ENCODE data around the gene DYNC1H1. TPM values are rescaled to one million over a fixed set of nuclear protein-coding genes. Genes with fewer than 3 reads are reported as not detected.
"Not testable (repeated sequence)": the region's sequence is repeated elsewhere in the genome, so short reads cannot be mapped to it uniquely, and the experiment has no call there.

DYNC1H1 gene
- total and polyA plus RNA-seq, 5 donors: 188 to 411 (median 288) TPM

DNA sequence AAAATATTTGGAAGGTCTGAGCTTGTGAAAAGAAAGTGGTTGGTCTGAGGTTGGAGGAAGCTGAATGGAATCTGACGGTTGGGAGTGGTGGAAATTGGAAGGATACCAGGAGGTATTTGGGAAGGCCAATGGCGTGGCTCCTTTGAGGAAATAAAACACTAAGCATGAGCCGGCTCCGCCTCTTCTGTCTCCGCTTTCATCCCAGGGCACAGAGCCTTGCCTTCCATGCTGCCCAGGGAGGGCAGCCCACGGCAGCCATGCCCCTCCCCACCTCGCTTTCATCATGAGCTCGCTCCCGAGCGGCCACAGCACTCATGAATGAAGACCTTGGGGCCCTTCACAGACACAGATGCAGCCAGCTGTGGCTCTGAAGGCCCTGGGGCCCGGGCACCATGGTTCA, 86.3 kb downstream of the DYNC1H1 start:
- Histone ChIP-seq H3K27ac (ENCODE audit: low read length) (no peak overlapping the region), H3K4me1 (ENCODE audit: control insufficient read depth, insufficient read depth, low read length) (no peaks in the 10 kb centered on the region), H3K9me3 (ENCODE audit: control insufficient read depth, low read length) (no peaks in the 10 kb centered on the region), H3K4me3 (ENCODE audit: low read length) (no peak overlapping the region), H3K27me3 (ENCODE audit: control insufficient read depth, insufficient read depth) (no peaks in the 10 kb centered on the region)
- no peak for DNase-seq
- no peak for ATAC-seq
- intact Hi-C loops (cut with DNase I): no loop called here
- 62% methylated on average over 11 of the region's 11 CpGs for WGBS

DNA sequence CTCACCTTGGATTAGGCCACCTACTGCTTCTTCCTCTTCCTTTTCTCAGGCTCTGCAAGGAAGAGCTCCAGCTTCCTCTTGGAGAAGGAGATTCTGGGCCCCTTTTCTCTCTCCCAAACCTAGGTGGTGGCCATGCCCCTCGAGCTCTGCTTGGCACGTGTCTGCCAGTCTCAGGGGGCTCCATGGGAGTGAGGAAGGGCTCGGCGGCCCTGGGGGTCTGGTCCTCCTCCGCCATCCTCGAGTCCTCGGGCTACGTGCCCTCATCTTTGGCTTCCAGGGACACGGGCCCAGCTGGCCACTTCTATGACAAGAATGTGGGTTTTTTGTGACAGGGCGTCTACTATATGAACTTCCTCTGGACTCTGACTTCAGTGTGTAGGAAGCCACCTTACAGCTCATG, 88.1 kb downstream of the DYNC1H1 start:
- intact Hi-C loops (cut with DNase I): no loop called here
- DNase-seq (no peak), ATAC-seq (no peak)
- Histone ChIP-seq H3K9me3 (ENCODE audit: control insufficient read depth, low read length) (no peaks in the 10 kb centered on the region), H3K27me3 (ENCODE audit: control insufficient read depth, insufficient read depth) (no peaks in the 10 kb centered on the region), H3K27ac (ENCODE audit: low read length) (no peak overlapping the region), H3K4me1 (ENCODE audit: control insufficient read depth, insufficient read depth, low read length) (no peaks in the 10 kb centered on the region), H3K4me3 (ENCODE audit: low read length) (no peak overlapping the region)
- WGBS: 86% methylated on average over 10 of the region's 10 CpGs

DNA sequence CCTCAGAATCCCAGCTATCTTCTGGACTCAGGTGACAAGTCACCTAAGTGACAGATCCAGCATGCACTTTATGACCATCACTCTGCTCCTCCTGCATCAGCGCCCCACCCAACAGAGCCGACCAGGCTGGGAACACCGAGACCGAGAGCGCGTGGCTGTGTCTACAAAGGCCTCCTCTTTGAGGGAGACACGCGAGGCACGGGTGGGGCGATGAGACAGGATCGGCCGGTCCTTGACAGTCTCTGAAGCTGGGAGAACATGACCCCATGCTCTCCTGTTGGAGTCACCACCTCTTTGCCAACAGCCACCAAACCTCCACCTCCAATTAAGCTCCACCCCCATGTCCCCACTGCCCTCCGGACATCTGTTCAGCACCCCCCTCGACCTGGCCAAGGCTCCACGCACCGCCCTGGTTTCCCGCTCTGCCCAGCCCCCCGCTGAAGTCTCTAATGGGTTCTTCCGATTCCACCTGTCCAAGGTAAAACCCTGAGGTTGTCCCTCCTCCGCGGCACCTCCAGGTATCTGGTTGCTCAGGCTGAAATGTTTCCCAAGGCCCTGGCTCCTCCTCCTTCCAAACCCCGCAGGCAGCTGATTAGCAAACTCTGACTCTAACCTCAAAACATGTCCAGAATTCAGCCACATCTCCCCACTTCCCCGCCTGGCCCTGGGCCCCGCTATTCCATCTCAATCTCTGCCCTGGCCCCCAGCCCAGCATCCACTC, 91.0 kb downstream of the DYNC1H1 start:
- Histone ChIP-seq H3K27me3 (ENCODE audit: control insufficient read depth, insufficient read depth) (no peaks in the 10 kb centered on the region), H3K4me1 (ENCODE audit: control insufficient read depth, insufficient read depth, low read length) (no peaks in the 10 kb centered on the region), H3K27ac (ENCODE audit: low read length) (no peak overlapping the region), H3K9me3 (ENCODE audit: control insufficient read depth, low read length) (no peaks in the 10 kb centered on the region), H3K4me3 (ENCODE audit: low read length) (no peak overlapping the region)
- DNase-seq (peak in 1 of 3 donors; percentile 29), ATAC-seq (peak in 1 of 2 donors; percentile 4)
- 83% methylated on average over 24 of the region's 24 CpGs for WGBS
- intact Hi-C loops (cut with DNase I): no loop called here

DNA sequence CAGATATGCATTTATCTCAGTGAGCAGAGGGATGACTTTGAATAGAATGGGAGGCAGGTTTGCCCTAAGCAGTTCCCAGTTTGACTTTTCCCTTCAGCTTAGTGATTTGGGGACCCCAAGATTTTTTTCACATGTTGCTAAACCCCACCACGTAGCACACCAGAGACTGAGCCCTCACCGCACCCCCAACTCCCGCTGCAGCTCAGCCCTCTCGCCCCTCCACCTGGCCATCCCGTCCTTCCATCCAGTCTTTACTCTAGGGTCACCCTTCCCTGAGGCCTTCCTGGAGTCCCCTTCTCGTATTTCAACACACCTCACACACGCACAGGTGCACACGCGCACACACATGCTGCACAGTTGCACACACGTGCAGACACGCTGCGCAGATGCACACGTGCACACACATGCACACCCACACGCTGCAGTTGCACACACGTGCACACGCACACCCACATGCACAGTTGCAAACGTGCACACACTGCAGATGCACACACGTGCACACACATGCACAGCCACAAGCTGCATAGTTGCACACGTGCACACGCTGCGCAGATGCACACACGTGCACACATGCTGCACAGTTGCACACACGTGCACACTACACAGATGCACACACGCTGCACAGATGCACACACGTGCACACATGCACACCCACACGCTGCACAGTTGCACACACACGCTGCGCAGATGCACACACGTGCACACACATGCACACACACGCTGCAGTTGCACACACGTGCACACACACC, 92.5 kb downstream of the DYNC1H1 start:
- no peaks in the 10 kb centered on the region for H3K9me3 ChIP-seq (ENCODE audit: control insufficient read depth, low read length)
- no peaks in the 10 kb centered on the region for H3K4me1 ChIP-seq (ENCODE audit: control insufficient read depth, insufficient read depth, low read length)
- intact Hi-C loops (cut with DNase I): no loop called here
- 89% methylated on average over 31 of the region's 31 CpGs for WGBS
- H3K27me3 ChIP-seq (ENCODE audit: control insufficient read depth, insufficient read depth): no peaks in the 10 kb centered on the region
- no peak overlapping the region for H3K4me3 ChIP-seq (ENCODE audit: low read length)
- DNase-seq (no peak), ATAC-seq (peak in 1 of 2 donors; percentile 29)
- H3K27ac ChIP-seq (ENCODE audit: low read length): no peak overlapping the region

DNA sequence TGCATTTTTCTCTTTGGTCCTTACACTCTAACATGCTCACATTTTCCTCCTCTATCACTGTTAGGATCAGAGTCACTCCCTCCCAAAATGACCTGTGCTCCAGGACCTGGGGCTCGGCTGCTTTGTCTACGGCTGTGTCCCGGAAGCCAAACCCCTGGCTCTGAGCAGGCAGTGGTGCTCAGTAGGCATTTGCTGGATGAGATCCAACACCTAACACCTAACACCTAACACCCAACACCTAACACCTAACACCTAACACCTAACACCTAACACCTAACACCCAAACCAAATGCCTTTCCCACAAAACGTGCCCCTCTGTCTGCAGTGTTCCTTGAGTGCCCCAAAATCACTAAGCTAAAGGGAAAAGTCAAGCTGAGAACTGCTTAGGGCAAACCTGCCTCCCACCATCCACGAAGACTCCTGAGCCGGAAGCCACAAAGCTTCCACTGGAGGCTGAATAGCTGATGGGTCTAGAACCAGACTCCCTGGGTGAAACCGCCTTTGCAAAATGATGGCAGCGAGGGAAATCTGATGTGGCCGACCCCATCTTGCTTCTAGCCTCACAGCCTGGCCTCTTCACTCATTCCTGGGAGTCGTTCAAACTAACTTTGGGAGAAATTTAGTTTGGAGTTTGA, 93.2 kb downstream of the DYNC1H1 start:
- Histone ChIP-seq H3K9me3 (ENCODE audit: control insufficient read depth, low read length) (no peaks in the 10 kb centered on the region), H3K4me1 (ENCODE audit: control insufficient read depth, insufficient read depth, low read length) (no peaks in the 10 kb centered on the region), H3K27me3 (ENCODE audit: control insufficient read depth, insufficient read depth) (no peaks in the 10 kb centered on the region), H3K27ac (ENCODE audit: low read length) (no peak overlapping the region), H3K4me3 (ENCODE audit: low read length) (no peak overlapping the region)
- no peak for DNase-seq
- 46% methylated on average over 10 of the region's 10 CpGs for WGBS
- ATAC-seq: no peak
- intact Hi-C loops (cut with DNase I): no loop called here

DNA sequence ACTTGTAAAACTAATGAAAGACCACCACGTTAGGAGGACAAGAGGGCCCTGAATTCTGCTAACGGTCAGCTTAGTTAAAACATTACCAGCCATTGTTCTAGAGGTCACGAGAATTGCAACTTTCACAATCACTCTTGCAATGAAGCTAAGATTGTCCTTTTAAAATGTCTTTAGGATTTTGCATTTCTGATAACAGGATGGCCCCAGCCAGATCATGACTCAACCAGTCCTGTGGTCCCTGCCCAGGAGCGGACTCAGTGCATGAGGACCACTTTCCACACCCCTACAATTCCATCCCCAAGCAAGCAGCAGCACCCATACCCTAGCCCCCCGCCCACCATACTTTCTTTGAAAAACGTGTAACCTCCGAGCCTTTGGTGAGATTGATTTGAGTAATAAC, 93.8 kb downstream of the DYNC1H1 start:
- no peaks in the 10 kb centered on the region for H3K4me1 ChIP-seq (ENCODE audit: control insufficient read depth, insufficient read depth, low read length)
- DNase-seq (no peak), ATAC-seq (no peak)
- H3K4me3 ChIP-seq (ENCODE audit: low read length): no peak overlapping the region
- H3K27ac ChIP-seq (ENCODE audit: low read length): no peak overlapping the region
- no peaks in the 10 kb centered on the region for H3K27me3 ChIP-seq (ENCODE audit: control insufficient read depth, insufficient read depth)
- no peaks in the 10 kb centered on the region for H3K9me3 ChIP-seq (ENCODE audit: control insufficient read depth, low read length)
- intact Hi-C loops (cut with DNase I): no loop called here
- WGBS: 58% methylated on average over 7 of the region's 7 CpGs

DNA sequence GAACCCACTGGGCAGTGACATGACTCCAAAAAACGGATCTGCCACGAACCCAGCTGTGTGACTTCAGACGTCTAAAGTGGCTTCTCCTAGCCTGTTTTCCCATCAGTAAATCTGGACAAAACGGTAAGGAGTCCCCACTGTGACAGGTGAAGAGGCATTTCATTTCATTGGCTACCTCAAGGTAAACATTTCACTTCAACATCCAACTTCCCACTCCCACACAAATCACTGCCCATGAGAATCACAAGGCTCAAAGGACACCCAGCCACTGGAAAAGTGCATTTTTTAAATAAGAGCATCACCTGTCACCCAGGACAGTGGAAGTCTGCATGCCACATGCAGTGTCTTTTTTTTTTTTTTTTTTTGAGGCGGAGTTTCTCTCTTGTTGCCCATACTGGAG, 94.6 kb downstream of the DYNC1H1 start:
- intact Hi-C loops (cut with DNase I): no loop called here
- H3K4me3 ChIP-seq (ENCODE audit: low read length): no peak overlapping the region
- H3K4me1 ChIP-seq (ENCODE audit: control insufficient read depth, insufficient read depth, low read length): no peaks in the 10 kb centered on the region
- no peak overlapping the region for H3K27ac ChIP-seq (ENCODE audit: low read length)
- no peak for ATAC-seq
- no peaks in the 10 kb centered on the region for H3K9me3 ChIP-seq (ENCODE audit: control insufficient read depth, low read length)
- 65% methylated on average over 5 of the region's 5 CpGs for WGBS
- H3K27me3 ChIP-seq (ENCODE audit: control insufficient read depth, insufficient read depth): no peaks in the 10 kb centered on the region
- DNase-seq: no peak

DNA sequence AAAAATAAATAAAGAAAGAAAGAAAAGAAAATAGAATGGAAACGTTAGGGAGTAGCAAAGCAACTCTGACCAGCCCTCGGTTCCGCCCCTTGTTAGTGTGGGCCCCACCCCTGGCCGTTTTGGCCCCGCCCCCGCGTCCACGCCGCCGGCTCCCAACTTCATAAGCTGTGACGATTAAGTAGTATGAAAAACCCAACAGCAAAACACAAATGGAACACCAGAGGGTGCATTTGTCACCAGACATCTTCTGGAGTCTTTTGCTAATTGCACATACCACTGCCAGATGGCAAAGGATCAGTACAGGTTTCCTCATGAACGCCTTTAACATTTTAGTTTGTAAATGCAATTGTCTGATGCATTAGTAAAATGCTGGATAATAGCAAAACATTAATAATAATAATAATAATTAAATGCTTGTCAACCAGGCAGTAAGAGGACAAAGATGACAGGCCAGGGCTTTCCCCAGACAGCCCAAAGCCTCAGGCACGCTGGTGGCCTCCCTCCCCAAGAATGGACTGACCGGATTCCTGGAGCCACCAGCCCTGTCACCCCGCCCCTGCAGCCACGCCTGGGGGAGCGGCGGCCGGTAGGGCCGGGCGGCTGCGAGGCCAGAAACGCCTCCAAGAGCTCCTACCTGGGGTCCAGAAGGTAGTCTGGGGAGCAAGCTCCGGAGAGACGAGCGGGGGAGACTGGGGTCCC, 98.9 kb downstream of the DYNC1H1 start:
- no peak overlapping the region for H3K27ac ChIP-seq (ENCODE audit: low read length)
- WGBS: 22% methylated on average over 26 of the region's 26 CpGs
- intact Hi-C loops (cut with DNase I): loop anchor here in 2 of 4 donors (2.0 to 5.0 kb wide), 2 partner anchors 34 to 36 kb away; no protein-coding TSS in a partner anchor
- no peaks in the 10 kb centered on the region for H3K4me1 ChIP-seq (ENCODE audit: control insufficient read depth, insufficient read depth, low read length)
- ATAC-seq (peak; percentile 96), DNase-seq (peak; percentile 90 to 96 (median 95))
- H3K27me3 ChIP-seq (ENCODE audit: control insufficient read depth, insufficient read depth): no peaks in the 10 kb centered on the region
- no peaks in the 10 kb centered on the region for H3K9me3 ChIP-seq (ENCODE audit: control insufficient read depth, low read length)
- no peak overlapping the region for H3K4me3 ChIP-seq (ENCODE audit: low read length)

DNA sequence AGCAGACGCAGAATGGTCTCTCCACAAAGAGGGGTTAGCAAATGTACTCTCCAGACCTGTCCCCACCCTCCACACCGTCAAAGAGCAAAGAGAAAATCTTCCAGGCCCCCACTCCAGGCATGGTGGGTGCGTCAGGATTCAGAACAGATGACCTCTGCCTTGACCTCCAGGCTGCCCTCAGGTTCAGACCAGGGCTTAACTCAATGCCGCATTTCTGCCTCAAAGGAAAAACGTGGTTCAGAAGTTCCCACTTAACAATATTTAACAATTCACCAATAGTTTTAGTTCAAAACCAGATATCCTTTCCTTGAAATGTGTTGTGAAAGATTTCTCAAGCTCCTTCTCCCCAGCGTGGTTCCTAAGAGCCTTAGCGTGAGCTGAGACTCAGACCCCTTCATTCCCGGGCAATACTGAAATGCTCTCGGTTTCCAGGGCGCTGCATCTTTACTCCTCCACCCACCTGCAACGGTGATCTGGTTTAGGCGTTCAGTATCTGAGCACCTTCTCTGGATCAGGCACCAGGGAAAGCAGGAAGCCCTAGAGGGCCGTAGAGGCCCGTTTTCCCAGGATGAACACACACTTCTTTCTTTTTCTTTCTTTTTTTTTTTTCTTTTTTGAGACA, 99.5 kb downstream of the DYNC1H1 start:
- intact Hi-C loops (cut with DNase I): loop anchor here in 2 of 4 donors (2.0 to 5.0 kb wide), 2 partner anchors 33 to 35 kb away; no protein-coding TSS in a partner anchor
- H3K27ac ChIP-seq (ENCODE audit: low read length): no peak overlapping the region
- DNase-seq: no peak
- H3K4me3 ChIP-seq (ENCODE audit: low read length): no peak overlapping the region
- no peaks in the 10 kb centered on the region for H3K9me3 ChIP-seq (ENCODE audit: control insufficient read depth, low read length)
- peak in 1 of 2 donors; percentile 17 for ATAC-seq
- H3K27me3 ChIP-seq (ENCODE audit: control insufficient read depth, insufficient read depth): no peaks in the 10 kb centered on the region
- H3K4me1 ChIP-seq (ENCODE audit: control insufficient read depth, insufficient read depth, low read length): no peaks in the 10 kb centered on the region
- 68% methylated on average over 14 of the region's 14 CpGs for WGBS

DNA sequence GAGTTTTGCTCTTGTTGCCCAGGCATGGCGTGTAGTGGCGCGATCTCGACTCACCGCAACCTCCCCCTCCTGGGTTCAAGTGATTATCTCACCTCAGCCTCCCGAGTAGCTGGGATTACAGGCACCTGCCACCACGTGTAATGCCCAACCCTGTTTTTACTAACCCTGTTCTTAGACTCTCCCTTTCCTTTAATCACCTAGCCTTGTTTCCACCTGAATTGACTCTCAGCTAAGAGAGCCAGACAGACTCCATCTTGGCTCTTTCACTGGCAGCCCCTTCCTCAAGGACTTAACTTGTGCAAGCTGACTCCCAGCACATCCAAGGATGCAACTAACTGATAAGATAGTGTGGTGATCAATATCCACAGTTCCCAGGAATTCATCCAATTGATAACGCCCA, 100.2 kb downstream of the DYNC1H1 start:
- not testable (repeated sequence) for ATAC-seq; H3K4me3 ChIP-seq (ENCODE audit: low read length); H3K27me3 ChIP-seq (ENCODE audit: control insufficient read depth, insufficient read depth); DNase-seq; H3K27ac ChIP-seq (ENCODE audit: low read length); H3K9me3 ChIP-seq (ENCODE audit: control insufficient read depth, low read length); H3K4me1 ChIP-seq (ENCODE audit: control insufficient read depth, insufficient read depth, low read length)
- 90% methylated on average over 8 of the region's 8 CpGs for WGBS
- intact Hi-C loops (cut with DNase I): loop anchor here in 1 of 4 donors (5.0 kb wide), 1 partner anchor 33 kb away; no protein-coding TSS in a partner anchor
